Hepatocyte (in vitro differentiated cells): ENCODE data around the gene SPATS2.

Experiments
- CTCF ChIP-seq: fragments of 200-600 bp; sonication (generic); IDR thresholded peaks from 2 replicates; pipeline ENCODE4 v1.5.1; 2016; ENCODE audit warnings: antibody characterized with exemption, mild to moderate bottlenecking; ENCODE audit not compliant: poor library complexity
- EZH2phosphoT487 ChIP-seq: fragments of 200-600 bp; sonication (generic); IDR thresholded peaks from one replicate; pipeline ENCODE4 v1.6.1; 2018; ENCODE audit warnings: antibody characterized with exemption, mild to moderate bottlenecking, low read depth, moderate library complexity; ENCODE audit not compliant: unreplicated experiment, severe bottlenecking

- TF ChIP-seq CTCF (no peak), EZH2phosphoT487 (no peak)
Observed at GRCh38 chr12:49540229-49541139, 173.2 kb downstream of the SPATS2 start.
